A673 (cell line): ENCODE results near the gene PDS5A. TPM values are rescaled to one million over a fixed set of nuclear protein-coding genes. Genes with fewer than 3 reads are reported as not detected.
"Not testable (repeated sequence)": the region's sequence is repeated elsewhere in the genome, so short reads cannot be mapped to it uniquely, and the experiment has no call there.

Experiments
- BruUV-seq: library from RNA; stranded (reverse); fragments of 400-500 nt; replicated peaks from 2 replicates; lab custom pipeline; 2021; lab: Mats Ljungman, UMichigan
- CTCF ChIA-PET: fragments of 300-600 bp; sonication (Branson Sonifier 250); formaldehyde crosslinking; loops from one replicate; lab custom pipeline; 2022; ENCODE audit warnings: antibody characterized with exemption; lab: Charles Lee
- POLR2A ChIA-PET: fragments of 300-600 bp; sonication (Branson Sonifier 250); formaldehyde crosslinking; loops from one replicate; lab custom pipeline; 2022; ENCODE audit warnings: antibody characterized with exemption; ENCODE audit not compliant: low non-redundant PET; lab: Charles Lee
- DNase-seq: peaks from one replicate; pipeline ENCODE4 v3.0.0-alpha.2; 2015; ENCODE audit warnings: low spot score
- H3K27ac ChIP-seq: fragments of 200-600 bp; sonication (generic); 2 replicates; pipeline ENCODE4 v1.5.1; 2016; ENCODE audit warnings: mixed run types, low read depth, mild to moderate bottlenecking, mixed read lengths, antibody characterized with exemption, low read length; ENCODE audit not compliant: poor library complexity, severe bottlenecking
- H3K27me3 ChIP-seq: fragments of 200-600 bp; sonication (generic); replicated peaks from 2 replicates; pipeline ENCODE4 v1.6.1; 2017; ENCODE audit warnings: mixed run types, low read depth, mild to moderate bottlenecking, mixed read lengths, antibody characterized with exemption, low read length; ENCODE audit not compliant: insufficient read depth, poor library complexity
- H3K36me3 ChIP-seq: fragments of 200-600 bp; sonication (generic); 2 replicates; pipeline ENCODE4 v1.6.1; 2016; ENCODE audit warnings: mixed run types, mild to moderate bottlenecking, mixed read lengths, antibody characterized with exemption, low read length; ENCODE audit not compliant: insufficient read depth, poor library complexity, severe bottlenecking
- H3K4me1 ChIP-seq: fragments of 200-600 bp; sonication (generic); 2 replicates; pipeline ENCODE4 v1.6.1; 2017; ENCODE audit warnings: mixed run types, mild to moderate bottlenecking, mixed read lengths, antibody characterized with exemption, low read length; ENCODE audit not compliant: insufficient read depth, poor library complexity, severe bottlenecking
- H3K4me3 ChIP-seq: fragments of 200-600 bp; sonication (generic); 2 replicates; pipeline ENCODE4 v1.5.1; 2016; ENCODE audit warnings: low read depth, mixed run types, mild to moderate bottlenecking, mixed read lengths, low read length; ENCODE audit not compliant: poor library complexity, severe bottlenecking
- H3K9me3 ChIP-seq: fragments of 200-600 bp; sonication (generic); 2 replicates; pipeline ENCODE4 v1.6.1; 2016; ENCODE audit warnings: mixed run types, low read depth, mild to moderate bottlenecking, mixed read lengths, antibody characterized with exemption, low read length; ENCODE audit not compliant: poor library complexity, severe bottlenecking
- EZH2 ChIP-seq: fragments of 200-600 bp; sonication (generic); IDR thresholded peaks from 2 replicates; pipeline ENCODE4 v1.6.1; 2017; ENCODE audit warnings: borderline replicate concordance, low read depth, mild to moderate bottlenecking, mixed read lengths, antibody characterized with exemption, low read length; ENCODE audit not compliant: poor library complexity, severe bottlenecking
- intact Hi-C: fragments of 100-400 bp; cut with micrococcal nuclease; formaldehyde crosslinking; loops from one replicate; pipeline ENCODE4 v1.10.0; 2022; ENCODE audit not compliant: unreplicated experiment
- total RNA-seq: library from RNA; stranded (reverse); gene quantifications from 2 replicates; pipeline ENCODE4 v1.2.3, GENCODE V29; 2021
- TF ChIP-seq, protein P1 (sequence below): fragments of 300-800, 200-600 bp; sonication (generic); conservative IDR thresholded peaks from 2 replicates; pipeline ENCODE4 v1.5.1; 2017; ENCODE audit warnings: low read depth, mild to moderate bottlenecking, antibody characterized with exemption, low read length, moderate library complexity, mixed read lengths

PDS5A gene
- total RNA-seq, 1 experiment from 2014 or later: 104 TPM

DNA sequence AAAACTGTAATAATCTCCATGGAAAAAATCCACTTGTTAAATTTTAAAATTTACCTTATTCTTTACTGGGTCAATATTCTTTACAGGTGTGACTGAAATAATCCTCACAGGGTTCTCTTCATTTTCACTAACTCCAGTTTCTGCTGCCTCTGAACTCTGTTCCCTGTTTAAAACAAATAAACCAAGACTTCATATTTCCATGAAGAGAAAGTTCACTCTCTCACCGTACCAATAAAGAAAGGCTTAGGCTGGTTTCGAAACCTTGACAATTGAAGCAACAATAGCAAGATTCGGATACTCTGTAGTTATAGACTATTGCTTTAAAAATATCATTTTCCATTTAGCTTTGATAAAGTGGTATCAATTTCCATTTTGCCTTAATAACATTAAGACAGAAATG lies 135.8 kb downstream of the PDS5A start:
- ChIA-PET POLR2A (no interaction called here), CTCF (no interaction called here)
- Histone ChIP-seq H3K36me3 (peaks cover 64% of the 10 kb centered on the region), H3K27me3 (no peaks in the 10 kb centered on the region), H3K9me3 (no peaks in the 10 kb centered on the region), H3K4me1 (no peaks in the 10 kb centered on the region), H3K4me3 (no peak overlapping the region), H3K27ac (no peak overlapping the region)
- TF ChIP-seq EZH2: no peak
- TF ChIP-seq, protein P1, sequence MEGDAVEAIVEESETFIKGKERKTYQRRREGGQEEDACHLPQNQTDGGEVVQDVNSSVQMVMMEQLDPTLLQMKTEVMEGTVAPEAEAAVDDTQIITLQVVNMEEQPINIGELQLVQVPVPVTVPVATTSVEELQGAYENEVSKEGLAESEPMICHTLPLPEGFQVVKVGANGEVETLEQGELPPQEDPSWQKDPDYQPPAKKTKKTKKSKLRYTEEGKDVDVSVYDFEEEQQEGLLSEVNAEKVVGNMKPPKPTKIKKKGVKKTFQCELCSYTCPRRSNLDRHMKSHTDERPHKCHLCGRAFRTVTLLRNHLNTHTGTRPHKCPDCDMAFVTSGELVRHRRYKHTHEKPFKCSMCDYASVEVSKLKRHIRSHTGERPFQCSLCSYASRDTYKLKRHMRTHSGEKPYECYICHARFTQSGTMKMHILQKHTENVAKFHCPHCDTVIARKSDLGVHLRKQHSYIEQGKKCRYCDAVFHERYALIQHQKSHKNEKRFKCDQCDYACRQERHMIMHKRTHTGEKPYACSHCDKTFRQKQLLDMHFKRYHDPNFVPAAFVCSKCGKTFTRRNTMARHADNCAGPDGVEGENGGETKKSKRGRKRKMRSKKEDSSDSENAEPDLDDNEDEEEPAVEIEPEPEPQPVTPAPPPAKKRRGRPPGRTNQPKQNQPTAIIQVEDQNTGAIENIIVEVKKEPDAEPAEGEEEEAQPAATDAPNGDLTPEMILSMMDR: no peak
- intact Hi-C loops: no loop called here
- no peak for DNase-seq
- no TSS peak for BruUV-seq

DNA sequence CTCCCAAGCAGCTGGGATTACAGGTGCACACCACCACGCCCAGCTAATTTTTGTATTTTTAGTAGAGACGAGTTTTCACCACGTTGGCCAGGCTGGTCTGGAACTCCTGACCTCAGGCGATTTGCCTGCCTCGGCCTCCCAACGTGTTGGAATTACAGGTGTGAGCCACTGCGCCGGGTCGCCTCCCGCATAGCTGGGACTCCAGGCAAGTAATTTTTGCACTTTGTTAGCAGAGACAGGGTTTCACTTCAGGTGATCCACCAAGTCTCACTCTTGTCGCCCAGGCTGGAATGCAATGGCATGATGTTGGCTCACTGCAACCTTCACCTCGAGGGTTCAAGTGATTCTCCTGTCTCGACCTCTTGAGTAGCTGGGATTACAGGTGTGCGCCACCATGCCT lies 137.2 kb downstream of the PDS5A start:
- H3K36me3 ChIP-seq: peaks cover 64% of the 10 kb centered on the region
- POLR2A ChIA-PET, BruUV-seq: not testable (repeated sequence)

DNA sequence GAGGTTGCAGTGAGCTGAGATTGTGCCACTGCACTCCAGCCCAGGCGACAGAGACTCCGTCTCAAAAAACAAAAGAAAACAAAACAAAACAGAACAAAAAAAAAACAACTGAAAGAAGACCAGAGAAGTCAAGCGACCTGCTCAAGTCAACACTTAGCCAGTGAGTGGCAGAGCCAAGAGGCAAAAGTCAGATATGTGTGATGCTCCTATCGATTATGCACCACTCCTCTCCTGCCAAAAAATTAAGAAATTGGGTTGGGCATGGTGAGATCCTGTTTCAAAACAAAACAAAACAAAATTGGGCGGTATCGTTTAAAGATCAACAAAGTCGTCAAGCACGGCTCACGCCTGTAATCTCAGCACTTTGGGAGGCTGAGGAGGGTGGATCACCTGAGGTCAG lies 137.7 kb downstream of the PDS5A start:
- Histone ChIP-seq H3K27me3 (no peaks in the 10 kb centered on the region), H3K4me3 (no peak overlapping the region), H3K9me3 (no peaks in the 10 kb centered on the region), H3K36me3 (peaks cover 60% of the 10 kb centered on the region), H3K27ac (no peak overlapping the region), H3K4me1 (no peaks in the 10 kb centered on the region)
- no peak for DNase-seq
- intact Hi-C loops: no loop called here
- BruUV-seq: no TSS peak
- CTCF ChIA-PET: no interaction called here
- TF ChIP-seq, protein P1: no peak
- TF ChIP-seq EZH2: no peak
- POLR2A ChIA-PET: no interaction called here

More for the DNA sequence above, 137.2 kb downstream of the PDS5A start:
- H3K4me1 ChIP-seq, H3K27me3 ChIP-seq, DNase-seq, H3K27ac ChIP-seq, CTCF ChIA-PET, intact Hi-C loops, H3K4me3 ChIP-seq, H3K9me3 ChIP-seq: not testable (repeated sequence)

DNA sequence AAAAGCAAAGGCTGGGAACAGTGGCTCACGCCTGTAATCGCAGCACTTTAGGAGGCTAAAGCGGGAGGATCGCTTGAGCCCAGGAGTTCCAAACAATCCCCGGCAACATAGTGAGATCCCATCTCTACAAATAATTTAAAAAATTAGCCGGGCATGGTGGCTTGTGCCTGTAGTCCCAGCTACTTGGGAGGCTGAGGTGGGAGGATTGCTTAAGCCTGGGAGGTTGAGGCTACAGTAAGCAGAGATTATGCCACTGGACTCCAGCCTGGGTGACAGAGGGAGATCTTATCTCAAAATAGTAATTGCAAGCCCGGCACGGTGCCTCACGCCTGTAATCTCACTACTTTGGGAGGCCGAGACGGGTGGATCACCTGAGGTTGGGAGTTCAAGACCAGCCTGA lies 139.3 kb downstream of the PDS5A start:
- CTCF ChIA-PET, intact Hi-C loops, DNase-seq, H3K27me3 ChIP-seq, H3K27ac ChIP-seq, BruUV-seq, H3K4me3 ChIP-seq, H3K4me1 ChIP-seq, POLR2A ChIA-PET, H3K9me3 ChIP-seq: not testable (repeated sequence)
- peaks cover 50% of the 10 kb centered on the region for H3K36me3 ChIP-seq
